HG02623 (cell line): ENCODE results near the gene TCF23.
"Not testable (repeated sequence)": the region's sequence is repeated elsewhere in the genome, so short reads cannot be mapped to it uniquely, and the experiment has no call there.

Experiments used
- ATAC-seq: cut with Tn5 transposase; IDR thresholded peaks from one replicate; pipeline ENCODE4 v1.9.1; 2021; ENCODE audit warnings: moderate library complexity; ENCODE audit not compliant: unreplicated experiment

The TCF23 gene

DNA sequence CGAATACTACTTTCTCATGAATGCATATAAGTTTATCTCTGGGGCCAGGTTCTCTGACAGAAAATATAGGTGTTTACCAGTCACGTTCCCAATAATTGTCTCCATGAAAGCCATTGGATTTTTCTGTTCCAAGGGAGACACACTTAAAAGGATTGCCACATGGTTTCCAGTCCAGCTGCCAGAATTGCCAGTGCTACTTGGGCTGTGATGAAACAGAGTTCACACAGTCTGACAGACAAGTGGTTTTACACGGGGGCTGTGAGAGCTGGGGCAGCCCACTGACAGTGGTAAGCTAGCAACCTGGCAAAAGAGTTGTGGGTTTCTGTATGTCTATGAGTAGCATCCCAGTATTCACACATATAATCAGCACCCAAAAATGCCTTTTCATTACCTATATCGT lies 35.3 kb downstream of the TCF23 start:
- ATAC-seq, result no peak

DNA sequence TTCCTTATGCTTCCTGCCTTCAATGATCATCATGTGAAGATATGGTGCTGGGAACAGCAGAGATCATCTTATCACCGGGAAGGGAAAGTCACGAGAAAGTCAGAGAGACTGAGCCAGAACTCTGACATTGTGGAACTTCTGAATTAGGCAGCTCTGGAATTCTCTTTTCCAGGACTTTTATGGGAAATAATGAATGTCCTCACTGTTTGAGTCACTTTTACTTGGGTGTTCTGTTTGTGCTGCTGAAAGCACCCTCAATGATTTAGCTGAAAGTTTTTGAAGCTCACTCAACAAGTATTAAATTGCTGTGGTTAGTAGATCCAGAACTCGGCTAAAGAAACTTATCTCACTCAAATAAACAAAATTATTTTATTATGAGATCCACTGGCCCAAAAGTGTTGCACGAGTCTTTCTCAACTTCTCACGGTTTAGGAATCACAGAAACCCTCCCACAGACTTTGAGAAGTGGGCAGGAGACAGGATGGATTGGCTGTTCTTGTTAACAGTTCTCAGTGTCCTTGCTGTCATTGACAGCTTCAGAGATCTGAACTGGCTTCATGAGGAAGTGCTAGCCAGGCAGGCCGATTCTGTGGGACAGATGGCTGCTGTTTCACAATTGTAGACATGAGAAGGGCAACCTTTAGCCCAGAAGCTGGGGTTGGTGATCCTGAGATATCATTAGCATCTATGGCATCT lies 36.7 kb downstream of the TCF23 start:
- no peak for ATAC-seq

DNA sequence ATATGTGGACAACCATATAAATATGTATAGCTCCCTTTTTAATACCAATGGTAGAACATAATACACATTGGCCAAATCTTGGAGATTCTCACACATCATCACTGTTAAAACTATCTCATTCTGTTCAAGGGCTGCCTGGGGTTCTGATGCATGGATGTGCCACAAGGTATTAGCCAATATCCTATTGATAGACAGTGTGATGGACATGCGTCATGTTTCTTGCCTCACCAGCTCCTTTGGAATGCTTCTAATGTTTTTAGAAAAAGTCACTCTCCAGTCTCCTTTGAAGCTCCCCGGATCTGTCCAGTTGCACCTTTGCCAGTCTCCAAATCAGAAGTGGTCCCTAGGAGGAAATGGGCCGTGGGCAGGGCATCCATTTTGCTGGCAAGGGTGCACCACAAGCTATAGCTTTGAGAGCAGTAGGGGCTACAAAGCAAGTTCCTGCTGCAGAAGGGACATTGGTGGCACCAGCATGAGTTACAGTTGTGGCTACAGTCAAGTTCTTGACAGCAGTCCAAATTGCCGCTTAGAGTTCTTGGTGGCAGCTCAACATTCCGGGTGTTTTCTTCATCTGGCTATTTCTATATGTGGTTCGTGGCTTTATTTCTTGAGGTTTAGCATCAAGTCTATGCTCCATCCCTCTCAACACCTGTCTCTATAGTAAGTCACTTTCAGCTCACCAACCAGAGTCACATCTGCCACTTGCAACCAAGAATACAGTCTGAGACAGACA lies 38.0 kb downstream of the TCF23 start:
- no peak for ATAC-seq

DNA sequence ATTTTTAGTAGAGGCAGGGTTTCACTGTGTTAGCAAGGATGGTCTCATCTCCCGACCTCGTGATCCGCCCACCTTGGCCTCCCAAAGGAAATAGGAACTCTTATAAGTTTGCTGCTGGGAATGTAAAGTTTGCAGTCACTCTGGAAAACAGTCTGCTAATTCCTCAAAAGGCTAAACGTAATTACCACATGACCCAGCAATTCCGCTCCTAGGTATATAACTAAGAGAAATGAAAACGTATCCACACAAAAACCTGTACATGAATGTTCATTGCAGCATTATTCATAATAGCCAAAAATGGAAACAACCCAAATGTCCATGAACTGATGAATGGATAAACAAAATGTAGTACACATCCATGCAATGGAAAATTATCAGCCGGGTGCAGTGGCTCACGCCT lies 41.2 kb downstream of the TCF23 start:
- ATAC-seq, result no peak

DNA sequence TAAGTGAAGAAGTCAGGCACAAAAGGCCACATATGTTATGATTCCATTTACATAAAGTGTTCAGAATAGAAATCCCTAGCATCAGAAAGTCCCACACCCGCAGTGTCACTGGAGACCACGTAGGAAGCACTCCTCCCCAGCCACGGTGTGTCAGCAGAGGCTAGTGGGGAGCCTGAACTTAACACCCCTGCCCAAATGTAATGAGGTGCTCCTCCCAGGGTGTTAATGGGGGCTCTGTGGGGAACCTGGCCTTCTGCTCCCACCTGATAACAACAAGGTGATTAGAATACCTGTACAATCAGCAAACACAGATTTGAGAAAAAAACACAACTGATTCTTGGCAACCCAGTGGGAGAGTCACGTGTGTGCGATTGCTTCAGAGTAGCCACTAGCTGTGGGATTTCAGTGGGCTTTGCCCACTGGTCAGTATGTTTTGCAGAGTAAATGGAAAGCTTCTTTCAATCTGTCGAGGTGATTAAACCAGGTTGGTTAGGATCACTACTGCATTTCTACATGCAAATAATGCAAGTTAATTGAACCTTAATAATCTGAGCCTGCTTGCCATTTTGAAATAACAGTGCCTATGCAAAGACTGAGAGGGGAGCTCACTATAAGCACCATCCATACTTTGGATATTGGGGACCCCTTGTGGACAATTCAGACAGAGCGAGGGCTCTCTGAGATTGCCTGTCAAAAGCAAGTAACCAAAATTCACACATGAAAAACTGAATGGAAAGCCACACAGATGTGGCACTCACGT lies 42.4 kb downstream of the TCF23 start:
- no peak for ATAC-seq

DNA sequence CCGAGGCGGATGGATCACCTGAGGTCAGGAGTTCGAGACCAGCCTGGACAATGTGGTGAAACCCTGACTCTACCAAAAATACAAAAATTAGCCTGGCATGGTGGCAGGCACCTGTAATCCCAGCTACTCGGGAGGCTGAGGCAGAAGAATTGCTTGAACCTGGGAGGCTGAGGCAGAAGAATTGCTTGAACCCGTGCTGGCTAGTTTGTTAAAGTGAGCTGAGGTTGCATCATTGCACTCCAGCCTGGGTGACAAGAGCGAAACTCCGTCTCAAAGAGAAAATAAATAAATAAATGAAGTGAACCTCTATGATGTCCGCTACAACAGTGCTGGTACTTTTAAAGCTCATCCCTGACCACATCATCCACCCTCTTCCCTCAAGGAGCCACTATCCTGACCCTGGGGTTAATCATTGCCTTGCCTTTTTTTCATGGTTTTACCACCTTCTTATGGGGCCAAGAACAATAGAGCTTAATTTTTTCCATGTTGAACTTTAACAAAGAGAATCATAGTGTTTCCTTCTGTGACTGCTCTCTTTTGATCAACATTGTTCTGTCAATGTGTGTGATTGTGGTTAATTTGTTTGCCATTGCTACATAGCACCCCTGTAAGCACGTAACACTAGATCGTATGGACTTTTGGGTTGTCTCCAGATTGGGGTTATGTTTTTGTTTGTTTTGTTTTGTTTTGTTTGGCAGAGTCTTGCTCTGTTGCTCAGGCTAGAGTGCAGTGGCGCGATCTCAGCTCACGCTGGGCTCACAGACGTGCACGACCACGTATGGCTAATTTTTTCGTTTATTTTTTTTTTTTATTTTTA lies 45.9 kb downstream of the TCF23 start:
- ATAC-seq, result no peak

DNA sequence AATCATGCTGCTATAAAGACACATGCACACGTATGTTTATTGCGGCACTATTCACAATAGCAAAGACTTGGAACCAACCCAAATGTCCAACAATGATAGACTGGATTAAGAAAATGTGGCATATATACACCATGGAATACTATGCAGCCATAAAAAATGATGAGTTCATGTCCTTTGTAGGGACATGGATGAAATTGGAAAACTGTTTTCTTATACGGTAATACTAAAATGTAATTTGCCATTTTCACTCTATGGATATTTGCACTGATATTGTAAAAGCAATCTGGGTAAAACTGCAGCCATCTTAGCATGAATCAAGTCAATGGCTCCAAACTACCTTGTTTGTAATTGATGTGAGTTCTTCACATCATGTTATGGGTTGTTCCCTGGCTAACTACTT lies 47.0 kb downstream of the TCF23 start:
- ATAC-seq, result not testable (repeated sequence)

DNA sequence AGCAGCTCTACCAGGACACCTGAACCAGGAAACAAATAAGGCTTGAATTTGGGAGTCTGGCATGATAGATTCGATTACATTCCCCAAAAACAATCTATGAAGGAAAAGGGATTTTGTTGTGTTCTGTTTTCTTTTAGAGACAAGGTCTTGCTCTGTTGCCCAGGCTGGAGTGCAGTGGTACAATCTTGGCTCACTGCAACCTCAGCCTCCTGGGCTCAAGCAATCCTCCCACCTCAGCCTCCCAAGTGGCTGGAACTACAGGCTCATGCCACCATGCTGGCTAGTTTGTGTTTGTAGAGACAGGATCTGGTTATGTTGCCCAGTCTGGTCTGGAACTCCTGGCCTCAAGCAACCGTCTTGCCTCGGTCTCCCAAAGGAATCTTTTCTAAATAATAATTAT lies 49.3 kb downstream of the TCF23 start:
- ATAC-seq, result not testable (repeated sequence)

DNA sequence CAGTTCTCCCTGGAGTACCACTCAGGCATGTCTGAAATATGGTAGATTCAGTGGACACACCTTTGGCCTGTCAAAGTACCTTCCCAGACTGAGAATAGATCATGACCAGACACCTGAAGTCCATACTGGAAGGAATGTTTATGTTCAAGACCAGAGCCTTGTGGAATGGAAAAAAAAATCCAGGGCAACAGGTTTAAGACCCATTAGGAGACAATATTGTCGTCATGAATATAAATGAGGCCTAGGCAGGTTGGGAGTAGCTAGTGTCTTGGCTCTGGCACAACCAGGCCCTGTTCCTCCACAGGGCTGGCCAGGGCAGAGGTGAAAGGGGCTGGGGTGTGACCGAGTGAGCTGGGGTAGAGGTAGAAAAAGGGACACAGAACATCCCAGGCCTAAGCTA lies 49.8 kb downstream of the TCF23 start:
- ATAC-seq, result no peak

DNA sequence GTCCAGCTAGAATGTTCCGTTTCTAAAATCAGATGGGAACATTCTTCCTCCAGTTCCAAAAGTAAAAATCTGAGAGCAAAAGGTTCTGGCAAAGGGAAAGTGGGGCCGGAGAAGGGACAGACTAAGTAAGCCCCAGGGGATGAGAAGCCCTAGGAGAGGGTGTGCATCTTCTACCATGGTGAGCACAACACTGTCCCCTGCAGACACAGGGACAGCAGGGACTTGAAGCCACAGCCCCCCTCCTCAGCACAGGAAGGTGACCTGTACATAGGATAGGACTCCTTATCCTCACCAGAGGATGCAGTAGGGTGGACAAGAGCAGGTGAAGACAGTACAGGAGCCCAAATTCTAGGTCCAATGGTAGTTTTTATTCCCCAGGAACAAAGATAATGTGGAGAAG lies 50.4 kb downstream of the TCF23 start:
- ATAC-seq, result no peak

DNA sequence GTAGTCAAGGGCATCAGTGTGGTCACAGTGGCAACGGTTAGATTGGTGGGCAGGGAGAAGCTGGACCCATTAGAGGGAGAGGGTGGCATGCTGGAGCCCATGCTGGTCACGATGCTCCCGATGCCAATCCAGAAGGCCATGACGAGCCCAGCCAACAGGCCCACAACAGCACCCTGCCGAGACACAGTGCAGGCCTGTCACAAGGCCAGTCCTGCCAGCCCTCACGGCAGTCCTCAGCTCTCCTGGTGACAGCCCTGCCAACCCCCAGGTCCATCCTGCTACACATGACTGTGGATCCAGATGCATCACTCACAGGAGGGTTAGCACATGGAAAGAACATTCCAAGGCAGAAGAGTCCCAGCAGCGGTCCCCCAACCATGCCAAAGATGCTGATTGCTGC lies 52.9 kb downstream of the TCF23 start:
- no peak for ATAC-seq

DNA sequence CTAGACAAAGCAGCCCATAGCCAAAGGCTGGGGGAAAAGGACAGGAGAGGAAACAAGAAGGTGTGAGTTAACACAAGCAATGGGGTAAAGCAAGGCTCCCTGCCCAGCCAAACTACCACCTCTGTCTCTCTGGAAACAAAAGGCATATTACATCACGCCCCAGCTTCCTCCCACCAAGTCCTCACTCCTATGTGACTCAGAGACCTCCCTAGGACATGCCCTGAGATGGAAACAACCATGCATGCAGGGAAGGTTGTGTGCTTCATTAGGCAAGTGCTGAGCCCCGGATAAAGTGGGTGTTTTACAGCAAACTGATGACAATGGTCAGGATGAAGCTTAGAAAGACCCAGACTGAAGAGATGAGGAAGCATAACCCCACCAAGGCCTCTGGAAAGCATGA lies 54.0 kb downstream of the TCF23 start:
- ATAC-seq, result no peak

DNA sequence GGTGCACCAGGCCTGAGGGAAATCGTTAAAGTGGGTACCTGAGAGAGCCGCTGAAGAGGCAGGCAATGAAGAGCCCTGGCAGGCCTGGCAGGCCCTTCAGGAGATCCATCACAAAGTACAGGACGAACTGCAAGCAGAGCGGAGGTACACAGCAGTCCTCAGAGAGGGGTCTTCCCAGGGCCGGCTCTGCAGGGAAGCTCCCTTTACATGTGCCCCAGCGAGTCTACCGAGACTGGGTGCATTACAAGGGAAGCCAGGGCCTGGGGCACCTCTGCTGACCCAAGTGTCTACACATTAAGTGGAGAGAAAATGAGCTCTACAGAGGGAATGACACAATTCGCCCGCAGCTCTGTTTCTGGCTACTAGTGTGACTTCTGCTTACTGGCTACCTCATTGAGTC lies 54.9 kb downstream of the TCF23 start:
- ATAC-seq, result no peak

DNA sequence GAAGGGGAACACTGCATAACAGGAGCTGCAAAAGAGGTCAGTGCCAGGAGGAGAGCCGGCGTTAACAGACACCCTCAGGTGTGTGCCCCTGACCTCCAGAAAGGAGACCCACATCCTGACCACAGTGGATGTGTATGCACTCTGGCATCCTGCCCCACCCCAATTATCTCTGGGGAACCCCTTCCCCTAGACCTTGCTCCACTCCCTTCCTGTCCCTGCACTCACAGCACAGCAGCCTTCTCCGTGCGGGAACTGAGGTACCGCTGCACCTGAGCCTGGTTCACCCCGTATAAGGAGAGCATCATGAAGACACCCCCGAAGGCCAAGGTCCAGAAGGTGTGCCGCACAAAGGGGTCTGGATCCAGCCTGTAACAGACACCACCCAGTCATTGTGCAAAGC lies 55.8 kb downstream of the TCF23 start:
- no peak for ATAC-seq

DNA sequence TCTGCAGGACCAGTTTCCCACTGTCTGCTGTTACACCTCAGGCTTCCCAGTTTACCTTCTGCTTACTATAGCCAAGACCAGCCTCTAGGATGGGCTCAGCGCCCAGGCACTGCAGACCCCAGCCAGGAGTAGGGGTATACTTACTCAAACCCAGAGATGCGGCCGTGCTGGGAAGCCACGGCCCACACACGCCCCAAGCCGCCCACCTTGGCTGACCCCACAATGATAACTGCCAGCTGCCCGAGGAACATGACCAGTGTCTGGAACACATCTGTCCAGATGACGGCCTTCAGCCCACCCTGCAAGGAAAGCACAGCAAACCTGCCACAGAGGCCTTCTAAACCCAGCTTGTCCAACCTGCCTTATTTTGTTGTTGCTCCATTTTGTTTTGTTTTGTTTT lies 56.4 kb downstream of the TCF23 start:
- ATAC-seq, result no peak

DNA sequence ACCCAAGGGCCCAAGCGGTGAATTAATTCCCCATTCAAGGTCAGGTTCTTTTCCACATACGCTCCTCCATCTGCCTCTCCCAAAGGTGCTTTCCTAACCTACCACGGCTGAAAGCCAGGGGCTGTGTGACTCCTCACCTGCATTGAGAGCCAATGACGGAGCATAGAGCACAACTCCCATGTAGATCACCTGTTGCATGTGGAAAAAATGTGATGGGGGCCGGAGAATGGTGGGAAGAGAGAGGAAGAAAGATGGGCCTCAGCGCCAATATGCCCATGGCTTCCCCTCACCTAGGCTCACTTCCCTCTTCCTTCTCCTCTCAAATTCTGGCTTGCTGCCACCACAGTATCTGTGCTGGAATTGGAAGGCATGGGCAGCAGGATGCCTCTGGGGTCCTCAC lies 57.5 kb downstream of the TCF23 start:
- ATAC-seq, result no peak
